Sigmoid colon (tissue), 7 donors: ENCODE data around the gene CLSTN2. TPM values are rescaled to one million over a fixed set of nuclear protein-coding genes. Genes with fewer than 3 reads are reported as not detected.

ENCODE experiments used
- DNase-seq: peaks from one replicate; pipeline ENCODE4 v3.0.0-alpha.2; 2019
- H3K27ac ChIP-seq, 4 donors: fragments of 200-600 bp; sonication (generic); one replicate each; pipeline ENCODE4 v1.5.1; 2016 to 2019; ENCODE audit warnings: mild to moderate bottlenecking in 1 of 4
- H3K27me3 ChIP-seq, 3 donors: fragments of 200-600 bp; sonication (generic); one replicate each; pipeline ENCODE4 v1.5.1; 2019; ENCODE audit warnings: mild to moderate bottlenecking in 1 of 3
- H3K36me3 ChIP-seq, 4 donors: fragments of 200-600 bp; sonication (generic); one replicate each; pipeline ENCODE4 v1.5.1; 2016 to 2019
- H3K4me1 ChIP-seq, 4 donors: fragments of 200-600 bp; sonication (generic); one replicate each; pipeline ENCODE4 v1.5.1; 2017 to 2019
- H3K4me3 ChIP-seq, 4 donors: fragments of 200-600 bp; sonication (generic); one replicate each; pipeline ENCODE4 v1.5.1; 2017 to 2019; ENCODE audit warnings: mild to moderate bottlenecking in 2 of 4, moderate library complexity in 1 of 4
- H3K9me3 ChIP-seq, 4 donors: fragments of 200-600 bp in 3 of 4; sonication (generic) in 3 of 4; one replicate each; pipeline versions ENCODE4 v1.5.1 to v1.6.1; 2013 to 2019
- CTCF ChIP-seq, 4 experiments: fragments of 450-650 bp in 3 of 4; fragments of 200-600 bp in 1 of 4; IDR thresholded peaks; one replicate each; pipeline ENCODE4 v1.5.1; 2016 to 2019; ENCODE audit warnings: antibody characterized with exemption in 4 of 4, mild to moderate bottlenecking in 3 of 4, moderate library complexity in 2 of 4
- EP300 ChIP-seq, 4 donors: sonication (generic); formaldehyde crosslinking; IDR thresholded peaks; one replicate each; pipeline ENCODE4 v1.6.1; 2017; ENCODE audit warnings: antibody characterized with exemption in 4 of 4
- POLR2A ChIP-seq, 2 donors: fragments of 450-650 bp; IDR thresholded peaks; one replicate each; pipeline ENCODE4 v1.6.1; 2016; ENCODE audit warnings: antibody characterized with exemption in 2 of 2, mild to moderate bottlenecking in 2 of 2, moderate library complexity in 2 of 2
- POLR2AphosphoS5 ChIP-seq, 4 donors: sonication (generic); formaldehyde crosslinking; IDR thresholded peaks; one replicate each; pipeline ENCODE4 v1.6.1; 2017; ENCODE audit warnings: antibody characterized with exemption in 4 of 4
- WGBS, 2 donors: extraction: QIAGEN DNeasy Blood & Tissue Kit; methylation state at CpG; one replicate each; pipeline ENCODE4 v1.1.7; 2013; 5-methylcytosine and 5-hydroxymethylcytosine counted together
- intact Hi-C: fragments of 100-400 bp; cut with DNase I; formaldehyde crosslinking; loops from one replicate; pipeline ENCODE4 v1.15.1; 2023
- polyA plus RNA-seq, 3 donors: library from polyadenylated mRNA; stranded (reverse); fragments of 200-250 nt; gene quantifications; one replicate each; pipeline ENCODE4 v1.2.3, GENCODE V29; 2013
- total RNA-seq, 4 donors: library from RNA; depleted of rRNA; stranded (reverse); fragments of >200 nt; gene quantifications; one replicate each; pipeline ENCODE4 v1.1.0, GENCODE V29; 2016
- donor health status: healthy with polysubstance abuse.
- donor health status: Bipolar disorder and iron deficiency.
- donor health status: healthy.

The CLSTN2 gene
- total and polyA plus RNA-seq, 7 donors, result 0.23 to 8.3 (median 2.7) TPM

DNA sequence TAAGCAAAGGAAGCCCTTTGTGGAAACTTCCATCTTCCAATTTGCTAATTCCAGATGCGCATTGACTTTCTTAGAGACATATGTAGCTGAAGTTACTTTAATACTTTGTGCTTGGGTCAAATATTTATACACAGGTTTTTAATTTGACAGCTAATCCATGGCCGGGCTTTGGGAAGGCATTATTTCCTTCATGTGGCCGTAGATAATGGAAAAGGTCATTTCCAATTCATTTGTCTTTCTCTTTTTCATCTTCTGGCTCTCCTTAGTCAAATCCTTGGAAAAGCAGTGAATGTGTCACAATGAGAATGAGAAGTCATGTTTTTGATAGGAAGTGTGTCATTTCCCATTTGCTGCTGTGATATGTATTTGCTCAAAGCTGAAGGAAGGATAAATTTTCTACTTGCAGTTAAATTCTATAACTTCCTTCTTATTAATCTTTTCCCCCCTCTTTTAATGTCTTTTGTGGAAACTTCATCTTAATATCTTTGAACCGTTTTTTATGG lies 323.3 kb downstream of the CLSTN2 start:
- H3K36me3 ChIP-seq, result no peaks in the 10 kb centered on the region
- no peak for TF ChIP-seq POLR2AphosphoS5 (IDR thresholded peaks at IDR 0.05)
- no peak for TF ChIP-seq EP300 (IDR thresholded peaks at IDR 0.05)
- no peak for TF ChIP-seq CTCF (IDR thresholded peaks at IDR 0.05)
- TF ChIP-seq POLR2A (IDR thresholded peaks at IDR 0.05), result no peak
- no peak overlapping the region for H3K4me3 ChIP-seq
- intact Hi-C loops, result no loop called here
- H3K9me3 ChIP-seq, result no peaks in the 10 kb centered on the region
- no peak for DNase-seq
- no peak overlapping the region for H3K27ac ChIP-seq
- WGBS, 2 donors, result 71 to 77% methylated on average over 4 of the region's 4 CpGs
- H3K4me1 ChIP-seq, result no peaks in the 10 kb centered on the region
- no peaks in the 10 kb centered on the region for H3K27me3 ChIP-seq

GRCh38 chr3:140265302-140265701 lies 330.3 kb downstream of the CLSTN2 start:
- 58 to 79% methylated on average over 5 of the region's 5 CpGs for WGBS, 2 donors
- Histone ChIP-seq H3K36me3 (no peaks in the 10 kb centered on the region), H3K27ac (no peak overlapping the region), H3K9me3 (no peaks in the 10 kb centered on the region), H3K27me3 (no peaks in the 10 kb centered on the region), H3K4me1 (no peaks in the 10 kb centered on the region), H3K4me3 (no peak overlapping the region)
- no peak for TF ChIP-seq CTCF (IDR thresholded peaks at IDR 0.05)
- TF ChIP-seq POLR2A (IDR thresholded peaks at IDR 0.05), result no peak
- no peak for TF ChIP-seq POLR2AphosphoS5 (IDR thresholded peaks at IDR 0.05)
- no peak for TF ChIP-seq EP300 (IDR thresholded peaks at IDR 0.05)
- intact Hi-C loops, result no loop called here
- DNase-seq, result no peak

DNA sequence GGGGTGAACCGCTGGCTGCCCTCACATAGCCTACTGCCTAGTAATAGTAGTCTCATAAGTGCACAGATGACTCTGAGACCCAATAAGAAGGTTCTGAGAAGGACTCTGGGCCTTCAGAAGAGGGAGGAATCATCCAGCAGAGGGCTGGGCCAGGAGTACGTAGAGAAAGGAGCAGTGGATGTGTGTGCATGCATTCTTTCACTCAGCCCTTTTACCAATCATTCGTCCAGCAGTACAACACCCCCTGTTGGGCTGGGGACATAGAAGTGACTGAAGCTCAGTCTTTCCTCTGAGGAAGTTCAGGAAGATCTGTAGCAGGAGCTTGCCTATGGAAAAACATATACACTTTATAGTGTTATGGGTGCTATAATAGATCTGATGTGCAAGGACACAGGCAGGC lies 333.1 kb downstream of the CLSTN2 start:
- TF ChIP-seq CTCF (IDR thresholded peaks at IDR 0.05), result no peak
- TF ChIP-seq POLR2AphosphoS5 (IDR thresholded peaks at IDR 0.05), result no peak
- no peak for TF ChIP-seq EP300 (IDR thresholded peaks at IDR 0.05)
- no peak for TF ChIP-seq POLR2A (IDR thresholded peaks at IDR 0.05)
- H3K4me1 ChIP-seq, result no peaks in the 10 kb centered on the region
- WGBS, 2 donors, result 85% methylated on average over 3 of the region's 3 CpGs
- no peaks in the 10 kb centered on the region for H3K27me3 ChIP-seq
- H3K9me3 ChIP-seq, result no peaks in the 10 kb centered on the region
- DNase-seq, result no peak
- H3K27ac ChIP-seq, result no peak overlapping the region
- no peaks in the 10 kb centered on the region for H3K36me3 ChIP-seq
- intact Hi-C loops, result no loop called here
- no peak overlapping the region for H3K4me3 ChIP-seq

DNA sequence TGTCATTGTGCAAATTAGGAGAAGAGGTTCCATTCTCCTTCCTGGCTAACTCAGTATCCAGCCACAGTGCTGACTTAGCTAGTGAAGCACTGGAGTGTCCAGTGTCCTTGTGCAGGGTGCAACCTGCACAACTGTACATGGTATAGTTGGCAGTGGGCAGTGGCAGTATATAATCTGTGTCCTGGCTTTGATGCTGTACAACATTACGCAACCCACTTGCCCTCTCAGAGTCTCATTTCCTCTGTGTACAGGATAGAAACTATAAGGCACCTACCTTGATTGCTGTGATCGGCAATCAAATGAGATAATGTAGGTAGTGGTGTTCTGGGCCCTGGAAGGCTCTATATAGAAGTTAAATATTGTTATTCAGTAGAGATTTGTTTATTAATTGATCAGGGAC lies 333.6 kb downstream of the CLSTN2 start:
- TF ChIP-seq EP300 (IDR thresholded peaks at IDR 0.05) (no peak), POLR2A (IDR thresholded peaks at IDR 0.05) (no peak), POLR2AphosphoS5 (IDR thresholded peaks at IDR 0.05) (no peak), CTCF (IDR thresholded peaks at IDR 0.05) (no peak)
- intact Hi-C loops, result no loop called here
- Histone ChIP-seq H3K9me3 (no peaks in the 10 kb centered on the region), H3K27ac (no peak overlapping the region), H3K4me1 (no peaks in the 10 kb centered on the region), H3K27me3 (no peaks in the 10 kb centered on the region), H3K36me3 (no peaks in the 10 kb centered on the region), H3K4me3 (no peak overlapping the region)
- WGBS, 2 donors, result 88 to 90% methylated on average over 2 of the region's 2 CpGs
- no peak for DNase-seq

GRCh38 chr3:140270329-140270728 lies 335.3 kb downstream of the CLSTN2 start:
- no peak for DNase-seq
- intact Hi-C loops, result no loop called here
- no peaks in the 10 kb centered on the region for H3K4me1 ChIP-seq

More at GRCh38 chr3:140270329-140270728, 335.3 kb downstream of the CLSTN2 start:
- 89 to 95% methylated on average over 3 of the region's 3 CpGs for WGBS, 2 donors
- Histone ChIP-seq H3K27ac (no peak overlapping the region), H3K36me3 (no peaks in the 10 kb centered on the region), H3K27me3 (no peaks in the 10 kb centered on the region), H3K4me3 (no peak overlapping the region), H3K9me3 (no peaks in the 10 kb centered on the region)
- TF ChIP-seq CTCF (IDR thresholded peaks at IDR 0.05) (no peak), POLR2A (IDR thresholded peaks at IDR 0.05) (no peak), EP300 (IDR thresholded peaks at IDR 0.05) (no peak), POLR2AphosphoS5 (IDR thresholded peaks at IDR 0.05) (no peak)
